Adipose tissue (tissue), 3 donors: Measurements from ENCODE around the gene RERE. TPM values are rescaled to one million over a fixed set of nuclear protein-coding genes. Genes with fewer than 3 reads are reported as not detected.
"Not testable (repeated sequence)": the region's sequence is repeated elsewhere in the genome, so short reads cannot be mapped to it uniquely, and the experiment has no call there.

Experiments used
- H3K27ac ChIP-seq: one replicate; pipeline ENCODE4 v1.5.1; 2013; ENCODE audit warnings: low read depth, low read length
- WGBS, 3 donors: extraction: QIAGEN DNeasy Blood & Tissue Kit; methylation state at CpG; one replicate each; pipeline ENCODE4 v1.1.7; 2013; 5-methylcytosine and 5-hydroxymethylcytosine counted together
- polyA plus RNA-seq, 3 donors: library from polyadenylated mRNA; stranded (reverse); fragments of 200-250 nt; gene quantifications; one replicate each; pipeline ENCODE4 v1.2.3, GENCODE V29; 2013
- donor health status: healthy with polysubstance abuse.
- donor health status: Bipolar disorder and iron deficiency.
- donor health status: healthy.

Gene RERE
- polyA plus RNA-seq, 3 donors: 15.8 to 40.7 (median 39.6) TPM

DNA sequence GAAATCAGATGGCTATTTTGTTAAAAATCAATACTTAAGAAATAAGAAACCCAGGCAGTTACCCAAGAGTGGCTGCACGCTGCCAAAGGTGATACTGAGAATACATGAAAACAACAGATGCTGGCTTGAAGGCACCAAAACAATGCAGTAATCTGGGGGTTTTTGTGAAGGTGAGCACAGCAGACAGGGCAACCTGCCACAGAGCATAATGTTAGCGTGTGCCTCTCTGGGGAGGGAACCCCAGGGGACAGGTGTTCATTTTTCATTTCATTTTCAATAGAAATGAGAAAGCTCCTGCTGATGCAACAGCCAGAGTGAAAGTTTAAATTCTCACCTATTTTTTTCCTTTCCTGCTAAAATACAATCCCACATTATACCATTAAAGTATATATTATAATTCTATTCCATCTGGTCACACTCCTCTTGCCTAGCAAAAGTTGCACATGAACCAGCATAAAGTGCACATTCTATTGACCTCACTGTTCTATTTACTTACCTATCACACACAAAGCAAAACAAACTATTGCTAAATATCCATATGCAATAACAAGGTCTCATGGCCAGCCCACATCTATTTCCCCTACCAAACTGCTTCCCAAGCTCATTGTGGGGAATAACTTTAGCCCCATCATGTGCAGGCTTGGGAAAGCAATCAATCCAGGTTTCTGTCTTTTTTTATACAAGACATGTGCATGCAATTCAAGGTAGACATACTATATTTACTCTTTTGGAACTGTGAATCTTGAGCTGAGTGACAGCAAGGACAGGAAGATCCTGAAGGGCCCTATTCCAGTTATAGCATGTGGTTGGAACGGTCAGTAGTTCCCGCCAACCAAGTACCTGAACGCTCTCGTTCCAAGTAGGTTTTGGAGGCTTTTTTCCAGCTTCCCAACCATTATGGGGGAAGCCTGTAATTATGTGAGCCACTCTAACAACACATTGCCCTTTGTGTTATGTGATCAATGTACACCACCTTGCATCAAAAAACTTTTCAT is 173.6 kb downstream of the RERE start:
- WGBS, 3 donors: 45 to 91% (median 85%) methylated on average over 6 of the region's 6 CpGs
- H3K27ac ChIP-seq: no peak overlapping the region

DNA sequence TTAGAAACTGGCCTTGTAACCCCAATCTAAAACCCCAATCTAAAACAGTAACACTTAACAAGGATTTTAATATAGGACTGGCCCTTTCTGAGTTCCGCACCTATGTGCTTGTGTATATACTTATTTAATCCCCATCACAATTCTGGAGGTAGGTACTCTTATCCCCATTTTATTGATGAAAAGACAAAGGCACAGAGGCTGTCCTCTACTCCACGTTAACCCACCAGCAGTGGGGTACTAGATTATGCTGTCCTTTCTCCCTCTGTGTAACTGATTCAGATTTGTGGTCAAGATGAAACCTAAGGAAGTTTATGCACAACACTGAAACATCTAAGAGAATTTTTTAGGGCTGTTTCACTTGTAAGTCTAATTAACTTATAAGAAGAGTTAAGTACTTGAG is 175.3 kb downstream of the RERE start:
- 95 to 97% (median 95%) methylated on average over 2 of the region's 2 CpGs for WGBS, 3 donors
- H3K27ac ChIP-seq: no peak overlapping the region

DNA sequence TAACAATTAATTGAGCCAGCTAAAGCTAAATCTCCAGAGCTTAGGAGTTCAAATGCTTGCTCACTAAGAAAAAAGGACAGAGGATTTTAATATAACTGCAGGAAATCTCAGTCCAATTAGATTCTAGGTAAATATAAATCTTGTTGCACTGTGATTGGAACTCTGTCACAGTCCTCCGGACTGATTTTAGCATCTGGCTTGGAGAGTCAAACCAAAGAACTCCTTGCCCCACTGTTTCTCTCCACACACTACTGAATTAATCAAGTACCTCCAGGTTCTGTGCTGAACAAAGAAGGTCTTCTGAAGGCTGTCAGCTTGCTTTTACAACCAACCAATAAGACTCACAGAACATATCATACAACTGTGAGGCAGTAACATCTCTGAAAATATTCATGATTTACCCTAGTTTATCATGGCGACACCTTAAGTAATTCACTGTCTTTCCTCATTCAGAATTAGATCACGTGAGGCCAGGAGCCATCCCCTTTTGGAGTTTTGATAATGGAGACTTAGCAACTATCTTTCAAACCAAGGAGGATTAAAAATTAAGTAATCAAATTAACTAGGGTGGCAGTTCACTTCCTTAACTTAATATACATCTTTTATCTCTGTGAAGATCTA is 176.0 kb downstream of the RERE start:
- WGBS, 3 donors: 65 to 83% (median 74%) methylated on average over 3 of the region's 3 CpGs
- H3K27ac ChIP-seq: no peak overlapping the region

DNA sequence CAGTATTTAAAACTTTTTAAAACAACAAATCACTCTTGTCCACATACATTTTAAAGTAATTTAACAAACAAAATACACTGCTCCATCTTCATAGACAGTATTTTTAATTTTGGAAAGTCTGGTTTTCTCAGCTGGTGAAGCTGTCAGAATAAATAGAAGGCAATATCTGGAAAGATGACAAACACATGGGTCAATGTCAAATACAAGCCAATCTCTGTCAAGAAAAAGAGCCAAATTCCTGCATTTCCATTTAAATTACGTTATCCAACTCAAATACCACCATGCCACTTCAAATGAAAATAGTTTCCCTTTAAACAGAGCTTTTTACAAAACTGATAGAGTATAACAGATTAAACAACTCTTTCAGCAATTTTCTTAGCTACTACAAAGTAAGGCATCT is 176.5 kb downstream of the RERE start:
- H3K27ac ChIP-seq: no peak overlapping the region
- 31 to 63% (median 58%) methylated on average over 1 of the region's 1 CpG for WGBS, 3 donors

DNA sequence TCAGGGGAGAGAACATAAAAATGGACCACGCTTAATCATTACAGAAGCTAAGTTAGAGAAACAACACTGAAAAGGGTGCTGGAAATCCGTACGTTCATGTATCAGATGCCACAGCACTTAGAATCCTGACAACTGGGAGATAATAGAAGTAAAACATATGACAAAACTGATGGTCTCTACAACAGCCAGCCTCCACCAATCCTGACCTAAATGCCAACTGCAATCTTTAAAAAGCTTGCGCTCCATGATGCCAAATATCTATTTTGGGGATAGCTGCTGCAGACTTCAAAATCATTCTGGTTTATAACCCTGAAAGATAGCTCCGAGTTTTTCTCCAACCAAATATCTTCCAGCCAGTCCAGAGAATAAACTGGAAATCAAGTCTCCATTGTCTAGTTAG is 178.3 kb downstream of the RERE start:
- 94 to 96% (median 95%) methylated on average over 5 of the region's 5 CpGs for WGBS, 3 donors

DNA sequence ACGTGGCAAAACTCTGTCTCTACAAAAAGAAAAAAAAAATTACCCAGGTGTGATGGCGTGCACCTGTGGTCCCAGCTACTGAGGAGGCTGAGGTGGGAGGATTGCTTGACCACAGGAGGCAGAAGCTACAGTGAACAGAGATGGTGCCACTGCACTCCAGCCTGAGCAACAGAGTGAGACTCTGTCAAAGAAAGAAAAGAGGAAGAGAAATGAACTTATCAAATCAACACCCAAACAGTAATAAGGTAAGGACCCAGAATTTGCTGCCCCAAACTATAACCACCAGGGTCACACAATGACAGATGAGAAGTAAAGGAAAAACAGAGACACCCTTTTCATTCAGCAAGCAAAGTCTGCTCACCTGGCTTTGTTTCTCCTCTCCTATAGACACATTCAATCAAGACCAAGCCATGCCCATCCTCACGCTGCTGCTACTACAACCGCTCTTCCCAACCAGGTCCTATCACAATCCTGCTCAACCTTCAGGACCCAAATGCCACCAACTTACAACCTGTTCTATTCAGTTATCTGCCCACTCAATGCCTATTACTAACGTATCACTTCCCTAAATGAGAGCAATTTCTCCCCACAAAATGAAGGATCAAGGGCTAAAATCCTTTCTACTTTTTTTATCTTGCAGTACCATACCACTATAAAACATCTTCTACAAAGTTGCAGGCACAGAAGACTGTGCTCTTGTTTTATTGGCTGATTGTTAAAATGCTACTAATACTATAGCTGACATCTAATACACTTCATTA is 183.5 kb downstream of the RERE start:
- 91 to 95% (median 94%) methylated on average over 5 of the region's 5 CpGs for WGBS, 3 donors
- H3K27ac ChIP-seq: no peak overlapping the region

More for the DNA sequence above, 178.3 kb downstream of the RERE start:
- H3K27ac ChIP-seq: no peak overlapping the region

DNA sequence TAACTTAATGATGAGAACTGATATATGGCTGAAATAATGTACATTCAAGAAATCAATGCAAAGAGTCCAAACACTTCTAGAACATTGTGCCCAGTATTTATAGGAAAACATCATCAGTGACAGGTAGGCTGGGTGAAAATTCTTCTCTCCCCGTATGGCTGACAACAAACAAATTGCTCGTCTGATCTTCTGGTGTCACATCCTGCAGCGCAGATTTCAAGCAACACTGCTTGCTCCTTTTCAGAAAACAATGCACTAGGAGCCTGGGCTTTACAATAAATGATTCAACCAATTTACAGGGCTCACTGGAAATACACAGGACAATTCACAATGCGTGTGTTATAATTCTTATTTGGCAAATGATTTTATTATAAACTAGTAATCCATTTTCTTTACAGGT is 185.3 kb downstream of the RERE start:
- H3K27ac ChIP-seq: no peak overlapping the region
- 66 to 77% (median 73%) methylated on average over 4 of the region's 4 CpGs for WGBS, 3 donors

DNA sequence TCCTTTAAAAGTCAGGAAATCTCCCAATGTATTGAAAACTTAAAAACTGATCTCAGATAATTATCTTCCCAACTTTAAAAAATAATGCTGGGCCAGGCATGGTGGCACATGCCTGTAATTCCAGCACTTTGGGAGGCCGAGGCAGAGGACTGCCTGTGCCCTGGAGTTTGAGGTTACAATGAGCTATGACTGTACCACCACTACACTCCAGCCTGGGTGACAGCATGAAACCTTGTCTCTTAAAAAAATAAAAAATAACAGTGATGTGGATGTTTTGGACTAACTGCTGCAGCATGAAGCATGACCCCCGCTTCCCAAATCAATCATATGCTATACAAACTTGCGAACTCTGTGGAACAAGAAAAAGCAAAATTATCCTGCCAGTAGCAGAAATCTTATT is 186.3 kb downstream of the RERE start:
- WGBS, 3 donors: 93 to 98% (median 94%) methylated on average over 3 of the region's 3 CpGs
- no peak overlapping the region for H3K27ac ChIP-seq

DNA sequence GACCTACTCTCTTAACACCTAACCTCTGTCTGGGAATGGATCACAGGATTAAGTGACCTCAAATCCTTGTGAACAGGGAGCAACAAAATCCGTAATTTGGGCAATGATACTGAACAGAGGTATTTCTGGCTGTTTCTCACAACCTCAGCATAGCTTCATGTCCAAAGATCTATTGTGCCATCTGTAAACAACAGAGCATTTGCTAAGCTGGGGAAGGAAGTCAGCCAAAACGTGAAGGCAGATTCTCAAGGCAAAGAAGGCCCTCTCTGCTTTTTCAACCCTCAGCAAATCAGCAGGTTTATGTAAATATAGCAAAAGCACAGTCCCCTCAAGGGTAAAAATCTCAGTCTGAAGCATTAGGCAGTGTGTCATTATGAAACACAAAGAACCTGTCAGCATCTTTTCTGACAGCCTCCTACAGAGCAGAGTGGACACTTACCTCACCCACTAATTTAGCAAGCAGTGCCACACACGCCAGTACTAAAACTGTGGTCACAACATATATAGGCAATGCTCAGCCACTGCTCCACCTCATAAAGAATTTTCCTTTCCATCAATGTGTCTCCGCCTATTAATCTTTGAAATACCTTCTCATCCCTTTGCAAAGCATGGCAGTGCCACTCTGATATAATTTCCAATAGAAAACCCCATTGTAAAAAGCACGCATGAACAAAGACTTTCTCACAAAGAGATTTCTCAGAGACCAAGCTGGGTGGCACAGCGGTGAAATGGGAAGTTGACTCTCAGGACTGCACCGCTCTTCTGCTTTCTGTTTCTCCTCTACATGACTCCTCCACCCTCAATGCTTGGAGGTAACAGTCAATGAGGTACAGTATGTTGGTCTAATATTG is 188.0 kb downstream of the RERE start:
- H3K27ac ChIP-seq: no peak overlapping the region
- 51 to 75% (median 60%) methylated on average over 7 of the region's 7 CpGs for WGBS, 3 donors

DNA sequence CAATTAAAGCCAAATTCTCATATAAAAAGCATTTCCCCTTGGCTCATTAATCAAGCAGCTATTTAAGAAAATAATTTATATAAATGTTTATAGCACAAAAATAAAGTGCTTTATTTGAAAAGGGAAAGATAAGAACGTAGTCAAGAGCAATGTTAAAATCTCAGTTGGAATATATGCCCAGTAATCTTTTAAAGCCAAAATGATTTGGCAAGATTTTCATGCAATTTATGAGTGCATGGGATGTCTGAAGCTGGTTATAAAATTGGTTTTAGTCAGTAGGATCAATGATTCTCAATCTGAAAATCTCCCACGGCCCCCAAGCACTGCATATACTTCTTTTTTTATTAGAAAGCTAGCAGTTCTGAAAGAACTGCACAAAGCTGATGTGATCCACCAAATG is 188.8 kb downstream of the RERE start:
- no peak overlapping the region for H3K27ac ChIP-seq
- 36 to 57% (median 57%) methylated on average over 2 of the region's 2 CpGs for WGBS, 3 donors

DNA sequence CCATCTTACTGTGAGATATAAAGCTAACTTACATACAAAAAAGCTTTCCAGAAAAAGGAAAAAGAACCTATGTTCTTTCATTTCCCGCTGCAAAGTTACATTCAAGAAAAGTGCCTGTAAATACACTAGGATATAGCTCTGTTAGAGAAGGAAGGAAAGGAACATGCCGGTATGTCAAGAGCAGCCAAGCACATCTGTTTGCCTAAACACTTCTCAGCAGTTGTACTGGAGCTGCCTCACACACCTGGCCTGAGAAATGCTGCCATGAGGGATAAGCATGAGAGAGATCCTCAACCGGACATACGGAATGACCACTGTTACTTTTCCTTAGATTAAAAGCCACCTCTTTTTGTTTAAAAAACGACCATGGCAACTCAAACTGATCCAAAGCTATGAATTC is 189.7 kb downstream of the RERE start:
- H3K27ac ChIP-seq: no peak overlapping the region
- 80 to 86% (median 83%) methylated on average over 5 of the region's 5 CpGs for WGBS, 3 donors

DNA sequence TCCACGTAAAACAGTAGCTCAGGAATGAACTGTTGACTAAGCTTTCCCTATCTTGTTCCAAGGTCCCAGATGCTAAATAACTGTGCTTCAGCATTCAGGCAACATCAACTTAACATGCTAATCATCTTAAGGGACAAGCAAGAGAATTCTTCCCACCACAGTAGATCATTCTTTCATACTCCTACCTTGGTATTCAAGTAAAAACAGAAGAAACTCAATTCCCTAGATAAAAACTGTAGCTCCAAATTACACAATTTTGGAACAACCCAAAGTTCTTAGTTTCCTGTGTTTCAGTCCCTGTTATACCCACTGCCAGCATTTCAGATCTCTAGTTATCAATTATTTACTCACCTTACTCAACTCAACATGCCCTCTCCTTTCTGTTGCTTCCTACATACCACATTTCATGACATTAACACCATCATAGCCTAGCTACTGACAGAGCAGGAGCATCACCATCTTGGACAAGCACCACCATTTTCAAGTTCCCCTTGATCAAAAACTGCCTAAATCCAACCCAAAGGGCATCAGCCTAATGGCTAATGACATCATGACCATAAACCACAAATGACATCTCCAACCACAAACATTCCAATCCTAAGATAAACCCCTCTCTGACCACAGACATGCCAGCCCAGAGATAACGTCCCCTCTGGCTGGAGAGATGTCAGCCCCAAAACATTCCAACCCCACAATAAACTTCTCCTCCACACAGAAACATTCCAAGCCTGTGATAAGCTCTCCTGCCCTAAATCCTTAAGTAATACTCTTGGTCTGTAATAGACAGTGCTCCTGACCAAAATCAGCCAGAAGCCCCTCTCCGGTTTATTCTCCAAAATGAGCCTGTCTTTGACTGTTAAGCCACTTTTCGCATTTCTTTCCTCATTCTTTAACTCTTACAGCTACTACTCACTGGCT is 191.2 kb downstream of the RERE start:
- 62 to 76% (median 65%) methylated on average over 4 of the region's 4 CpGs for WGBS, 3 donors
- no peak overlapping the region for H3K27ac ChIP-seq

DNA sequence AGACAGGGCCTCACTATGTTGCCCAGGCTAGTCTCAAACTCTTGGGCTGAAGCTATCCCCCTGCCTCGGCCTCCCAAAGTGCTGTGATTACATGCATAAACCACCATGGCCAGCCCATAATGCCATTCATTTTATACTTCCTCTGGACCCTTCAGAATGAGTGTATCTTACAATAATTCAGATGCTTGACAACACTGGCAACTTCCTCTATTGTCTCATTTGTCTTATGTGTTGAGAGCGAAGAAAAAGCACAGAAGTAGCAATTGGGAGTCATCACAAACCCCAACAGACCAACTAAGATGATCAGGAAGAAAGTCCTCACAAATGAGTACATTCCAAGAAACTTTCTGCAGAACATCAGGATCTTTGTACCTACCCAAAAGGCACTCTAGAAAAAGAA is 191.9 kb downstream of the RERE start:
- H3K27ac ChIP-seq: no peak overlapping the region
- WGBS, 3 donors: 66 to 95% (median 80%) methylated on average over 2 of the region's 2 CpGs

DNA sequence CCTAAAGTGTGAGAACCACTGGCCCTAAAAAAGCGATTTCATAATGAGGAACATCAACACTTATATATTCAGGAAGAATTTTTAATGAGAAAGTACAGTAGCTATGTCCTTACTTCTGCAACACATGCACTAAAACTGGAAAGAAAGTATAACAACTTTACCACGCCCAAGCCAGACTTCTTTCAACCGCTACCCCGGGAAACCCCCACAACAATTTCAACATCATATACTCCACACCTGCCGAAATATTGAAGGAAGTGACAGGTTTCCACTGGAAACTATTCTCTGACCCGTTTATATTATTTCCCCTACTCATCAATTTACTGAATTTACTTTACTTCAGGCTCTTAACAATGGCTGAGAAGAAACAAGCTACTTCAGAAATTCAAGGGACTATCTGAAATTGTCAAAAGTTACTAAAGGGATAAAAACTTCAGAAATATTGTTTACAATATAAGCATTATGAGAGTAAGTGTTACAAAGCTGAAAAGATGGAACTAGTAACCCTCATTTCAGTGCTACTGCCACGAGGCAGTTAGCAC is 193.7 kb downstream of the RERE start:
- H3K27ac ChIP-seq: not testable (repeated sequence)
- 39 to 76% (median 57%) methylated on average over 7 of the region's 7 CpGs for WGBS, 3 donors

DNA sequence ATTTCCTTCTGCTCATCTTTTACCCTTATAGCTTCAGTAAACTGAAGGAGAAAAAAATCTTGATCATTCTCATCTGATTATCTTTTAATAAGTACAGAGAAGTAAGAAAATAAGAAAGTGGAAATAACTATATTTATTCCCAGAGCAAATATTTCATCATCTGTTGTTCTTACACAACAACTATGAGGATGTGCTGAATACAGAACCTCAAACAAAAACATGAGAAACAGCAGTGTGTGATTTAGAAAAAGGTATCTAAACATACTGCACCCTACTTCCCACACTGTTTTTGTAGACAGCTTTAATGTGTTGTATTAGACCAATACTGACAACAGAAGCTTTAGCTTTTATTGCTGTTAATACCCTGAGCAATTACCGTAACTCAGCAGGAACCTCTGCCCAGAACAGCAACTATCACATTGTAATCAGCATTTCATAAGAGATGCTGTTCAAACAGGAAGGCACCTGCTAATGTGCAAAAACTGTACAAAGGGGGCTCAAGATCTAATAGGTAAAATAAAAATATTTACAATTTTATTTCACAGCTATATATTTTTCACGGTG is 195.6 kb downstream of the RERE start:
- H3K27ac ChIP-seq: not testable (repeated sequence)
- 53 to 61% (median 54%) methylated on average over 2 of the region's 2 CpGs for WGBS, 3 donors

DNA sequence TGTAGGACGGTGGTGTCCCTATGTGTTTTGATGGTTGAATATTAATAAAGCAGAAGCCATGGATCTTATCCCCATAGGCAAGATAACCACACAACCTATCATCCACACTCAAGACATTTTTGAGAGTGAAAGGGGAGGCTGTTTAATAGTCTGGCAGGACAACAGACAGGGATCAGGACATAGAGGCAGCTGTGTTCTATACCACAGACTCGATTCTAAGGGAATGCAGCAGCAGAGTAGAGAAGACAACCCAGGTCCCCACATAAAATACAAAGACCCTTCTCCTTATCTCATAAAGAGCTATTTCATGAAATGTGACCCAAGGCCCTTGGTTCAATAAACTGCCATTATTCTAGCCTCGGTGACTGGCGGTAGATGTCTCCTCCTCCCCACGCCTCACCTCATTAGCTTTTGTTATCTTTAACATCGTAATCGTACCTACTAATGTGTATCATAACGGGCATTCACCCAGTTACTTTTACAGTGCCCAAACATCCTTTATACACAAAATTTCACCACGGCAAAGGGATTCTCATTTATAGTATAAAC is 196.3 kb downstream of the RERE start:
- 67 to 93% (median 85%) methylated on average over 9 of the region's 9 CpGs for WGBS, 3 donors
- H3K27ac ChIP-seq: not testable (repeated sequence)
